Bronchial epithelial cell (primary cell): ENCODE results near the gene PPP2R3B. TPM values are rescaled to one million over a fixed set of nuclear protein-coding genes. Genes with fewer than 3 reads are reported as not detected.

Experiments
- DNase-seq: peaks from one replicate; pipeline ENCODE4 v3.0.0-alpha.2; 2010; ENCODE audit warnings: low read depth
- FAIRE-seq: peaks from 2 replicates; lab custom pipeline; 2011; peaks lifted over from hg19 to GRCh38; lab: Jason Lieb, UNC
- H3K27me3 ChIP-seq: 2 replicates; pipeline ENCODE4 v1.5.1; 2011; ENCODE audit warnings: low read length; ENCODE audit not compliant: control insufficient read depth, insufficient read depth
- H3K36me3 ChIP-seq: 2 replicates; pipeline ENCODE4 v1.5.1; 2011; ENCODE audit warnings: low read length; ENCODE audit not compliant: control insufficient read depth, insufficient read depth
- H3K4me3 ChIP-seq: 2 replicates; pipeline ENCODE4 v1.5.1; 2011; ENCODE audit warnings: mild to moderate bottlenecking, low read depth, low read length, control low read depth
- total RNA-seq: library from RNA; depleted of rRNA; stranded (reverse); fragments of >200 nt; gene quantifications from 2 replicates; pipeline ENCODE4 v1.2.1, GENCODE V29; 2014
- TF ChIP-seq, protein P1 (sequence below): IDR thresholded peaks from 2 replicates; pipeline ENCODE4 v1.5.1; 2011; ENCODE audit warnings: mild to moderate bottlenecking, moderate library complexity, low read length, control low read depth, inconsistent platforms; ENCODE audit not compliant: insufficient read depth, severe bottlenecking

Gene PPP2R3B
- total RNA-seq, 1 donor from 2014 or later: 11.8 TPM

DNA sequence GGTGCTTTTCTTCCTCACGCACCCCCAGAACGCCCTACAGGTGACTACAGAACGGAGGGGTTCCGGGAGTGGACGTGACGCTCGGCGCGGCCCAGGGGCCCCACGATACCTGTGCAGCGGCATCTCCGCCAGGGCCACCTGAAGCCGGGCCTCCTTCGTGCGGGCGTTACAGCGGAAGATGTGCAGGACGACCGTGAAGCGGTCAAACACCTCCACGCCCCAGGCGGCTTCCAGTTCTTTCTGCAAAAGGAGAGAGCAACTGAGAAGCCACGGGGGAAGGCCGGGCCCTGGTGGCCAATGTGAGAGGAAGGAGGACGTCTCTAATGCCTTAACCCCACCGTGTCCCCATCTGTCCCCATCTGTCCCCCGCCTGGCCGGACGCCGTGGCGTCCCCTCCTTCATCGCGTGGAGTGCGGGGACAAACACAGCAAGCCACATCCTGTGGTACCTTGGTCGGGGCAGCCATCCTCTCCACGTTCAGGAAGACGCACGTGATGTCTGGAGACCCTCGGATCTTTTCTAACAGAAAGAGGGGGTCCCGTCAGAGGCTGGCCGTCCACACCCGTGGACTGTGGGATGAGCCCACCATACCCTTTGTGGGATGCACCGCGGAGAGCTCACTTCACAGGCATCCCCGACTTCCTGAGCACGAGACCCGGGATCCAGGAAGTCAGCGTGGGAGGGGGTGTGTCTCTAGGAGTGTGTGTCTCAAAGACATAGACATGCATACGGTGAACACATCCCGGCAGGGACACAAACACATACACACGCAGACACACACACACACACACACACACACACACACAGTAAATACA is 71.7 kb downstream of the PPP2R3B start:
- no peak overlapping the region for H3K4me3 ChIP-seq
- H3K27me3 ChIP-seq: no peaks in the 10 kb centered on the region
- FAIRE-seq (no peak), DNase-seq (no peak)
- peaks cover 15% of the 10 kb centered on the region for H3K36me3 ChIP-seq
- TF ChIP-seq, protein P1, sequence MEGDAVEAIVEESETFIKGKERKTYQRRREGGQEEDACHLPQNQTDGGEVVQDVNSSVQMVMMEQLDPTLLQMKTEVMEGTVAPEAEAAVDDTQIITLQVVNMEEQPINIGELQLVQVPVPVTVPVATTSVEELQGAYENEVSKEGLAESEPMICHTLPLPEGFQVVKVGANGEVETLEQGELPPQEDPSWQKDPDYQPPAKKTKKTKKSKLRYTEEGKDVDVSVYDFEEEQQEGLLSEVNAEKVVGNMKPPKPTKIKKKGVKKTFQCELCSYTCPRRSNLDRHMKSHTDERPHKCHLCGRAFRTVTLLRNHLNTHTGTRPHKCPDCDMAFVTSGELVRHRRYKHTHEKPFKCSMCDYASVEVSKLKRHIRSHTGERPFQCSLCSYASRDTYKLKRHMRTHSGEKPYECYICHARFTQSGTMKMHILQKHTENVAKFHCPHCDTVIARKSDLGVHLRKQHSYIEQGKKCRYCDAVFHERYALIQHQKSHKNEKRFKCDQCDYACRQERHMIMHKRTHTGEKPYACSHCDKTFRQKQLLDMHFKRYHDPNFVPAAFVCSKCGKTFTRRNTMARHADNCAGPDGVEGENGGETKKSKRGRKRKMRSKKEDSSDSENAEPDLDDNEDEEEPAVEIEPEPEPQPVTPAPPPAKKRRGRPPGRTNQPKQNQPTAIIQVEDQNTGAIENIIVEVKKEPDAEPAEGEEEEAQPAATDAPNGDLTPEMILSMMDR: no peak

GRCh38 chrX:314049-314448 is 72.7 kb downstream of the PPP2R3B start:
- FAIRE-seq (no peak), DNase-seq (no peak)
- Histone ChIP-seq H3K4me3 (no peak overlapping the region), H3K36me3 (peaks cover 18% of the 10 kb centered on the region), H3K27me3 (no peaks in the 10 kb centered on the region)
- TF ChIP-seq, protein P1: no peak

DNA sequence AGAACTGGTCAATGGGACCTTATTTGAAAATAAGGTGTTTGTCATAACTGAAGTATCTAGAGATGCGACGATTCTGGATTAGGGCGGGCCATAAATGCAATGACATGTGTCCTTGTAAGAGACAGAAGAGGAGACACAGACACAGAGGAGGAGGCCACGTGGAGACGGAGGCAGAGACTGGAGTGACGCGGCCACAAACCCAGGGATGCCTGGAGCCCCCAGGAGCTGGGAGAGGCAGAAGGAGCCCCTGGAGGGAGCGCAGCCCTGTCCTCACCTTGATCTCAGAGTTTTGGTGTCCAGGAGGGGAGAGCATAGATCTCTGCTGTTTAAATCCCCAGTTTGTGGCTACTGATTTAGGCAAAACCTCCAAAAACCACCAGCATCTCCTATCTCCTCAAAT is 73.2 kb downstream of the PPP2R3B start:
- no peak for FAIRE-seq
- Histone ChIP-seq H3K4me3 (no peak overlapping the region), H3K27me3 (no peaks in the 10 kb centered on the region), H3K36me3 (peaks cover 19% of the 10 kb centered on the region)
- TF ChIP-seq, protein P1: no peak
- no peak for DNase-seq

GRCh38 chrX:312621-313331 is 73.9 kb downstream of the PPP2R3B start:
- Histone ChIP-seq H3K27me3 (no peaks in the 10 kb centered on the region), H3K36me3 (peaks cover 21% of the 10 kb centered on the region), H3K4me3 (no peak overlapping the region)
- no peak for DNase-seq
- no peak for FAIRE-seq
- TF ChIP-seq, protein P1: no peak

DNA sequence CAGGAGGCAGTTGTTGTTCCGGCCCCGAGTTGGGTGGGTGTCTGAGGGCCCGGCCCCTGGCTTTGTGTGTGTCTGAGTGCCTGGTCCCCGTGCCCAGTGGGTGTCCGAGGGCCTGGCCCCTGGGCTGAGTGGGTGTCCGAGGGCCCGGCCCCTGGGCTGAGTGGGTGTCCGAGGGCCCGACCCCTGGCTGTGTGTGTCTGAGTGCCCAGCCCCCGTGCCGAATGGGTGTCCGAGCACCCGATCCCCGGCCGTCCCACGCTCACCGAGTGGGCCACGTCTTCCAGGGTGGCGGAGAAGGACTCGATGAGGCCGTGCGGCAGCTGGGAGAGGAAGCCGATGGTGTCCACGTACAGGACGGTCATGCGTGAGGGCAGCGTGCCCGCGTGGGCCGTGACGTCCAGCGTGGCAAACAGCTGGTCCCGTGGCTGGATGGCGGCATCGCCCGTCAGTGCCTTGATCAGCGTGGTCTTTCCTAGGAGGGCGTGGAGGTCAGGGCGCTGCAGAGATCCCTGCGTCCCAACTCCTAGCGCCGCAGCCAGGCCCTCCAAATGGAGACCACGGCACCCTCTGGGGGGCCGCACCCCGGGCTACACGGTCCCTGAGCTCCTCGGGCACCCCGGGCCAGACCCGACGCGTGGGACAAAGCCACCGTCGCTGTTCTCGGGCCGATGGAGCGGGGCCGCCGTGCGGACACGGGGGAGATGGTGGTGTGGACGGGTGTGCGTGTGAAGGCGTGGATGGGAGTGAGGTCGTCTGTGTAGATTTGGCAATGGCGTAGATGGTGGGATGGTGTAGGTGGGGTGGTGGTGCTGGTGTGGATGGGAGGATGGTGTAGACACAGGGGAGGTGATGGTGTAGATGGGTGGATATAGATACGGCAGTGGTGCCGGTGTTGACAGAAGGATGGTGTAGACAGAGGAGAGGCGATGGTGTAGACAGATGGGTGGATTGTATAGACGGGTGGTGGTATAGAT is 75.3 kb downstream of the PPP2R3B start:
- no peaks in the 10 kb centered on the region for H3K27me3 ChIP-seq
- DNase-seq (no peak), FAIRE-seq (peak; percentile 95)
- H3K36me3 ChIP-seq: peaks cover 27% of the 10 kb centered on the region
- no peak overlapping the region for H3K4me3 ChIP-seq
- TF ChIP-seq, protein P1: no peak
